ENCODE data around the gene DNM3.

- TF ChIP-seq PKNOX1 (IDR thresholded peaks at IDR 0.05) (no peak), ZNF384 (IDR thresholded peaks at IDR 0.05) (no peak), ELF4 (IDR thresholded peaks at IDR 0.05) (no peak)
Measured at GRCh38 chr1:172203902-172204301, 362.6 kb downstream of the DNM3 start.
